Stimulated activated naive CD8-positive, alpha-beta T cell treated with anti-CD3 and anti-CD28 coated beads, Interleukin-15, amount 100 ng/mL, for 72 hours (primary cell): ENCODE results near the gene ENPP1.

ENCODE experiments used
- ATAC-seq: fragments of 150-1000 bp; cut with Tn5 transposase; 2 replicates; pipeline ENCODE4 v1.10.0; 2021; ENCODE audit warnings: mild to moderate bottlenecking, moderate library complexity
- DNase-seq, 2 donors: peaks; one replicate each; pipeline ENCODE4 v3.0.0; 2021 to 2022
- H3K27ac Mint-ChIP-seq, 2 donors: one replicate each; pipeline ENCODE4 v1.8.0; 2022; ENCODE audit warnings: mild to moderate bottlenecking in 2 of 2, mixed read lengths in 2 of 2, moderate library complexity in 2 of 2
- H3K27me3 Mint-ChIP-seq: one replicate; pipeline ENCODE4 v1.8.0; 2022; ENCODE audit warnings: mixed read lengths
- H3K4me1 Mint-ChIP-seq: one replicate; pipeline ENCODE4 v1.8.0; 2022; ENCODE audit warnings: mild to moderate bottlenecking, mixed read lengths
- H3K4me3 Mint-ChIP-seq, 2 donors: one replicate each; pipeline ENCODE4 v1.8.0; 2022; ENCODE audit warnings: mild to moderate bottlenecking in 2 of 2, mixed read lengths in 2 of 2, moderate library complexity in 1 of 2
- H3K9me3 Mint-ChIP-seq, 2 donors: one replicate each; pipeline ENCODE4 v1.8.0; 2022; ENCODE audit warnings: mixed read lengths in 2 of 2

ENPP1 gene

DNA sequence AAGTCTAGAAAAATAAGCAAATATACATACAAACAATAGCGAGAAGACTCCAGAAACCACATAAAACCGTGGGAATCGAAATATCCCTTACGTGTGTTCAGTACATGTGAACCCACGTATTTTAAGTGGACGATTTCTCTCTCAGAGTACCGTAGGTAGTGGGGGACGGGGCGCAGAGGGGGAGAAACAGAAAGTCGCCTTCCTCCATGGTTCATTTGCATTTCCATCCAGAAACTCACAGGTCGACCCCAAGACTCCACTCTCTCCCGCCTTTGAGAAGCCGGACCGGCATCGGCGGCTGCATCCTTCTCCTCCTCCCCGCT, 538 bp upstream of the ENPP1 start:
- DNase-seq: no peak
- H3K27ac Mint-ChIP-seq: peak overlapping the region; percentile 21 to 36
- H3K9me3 Mint-ChIP-seq: no peaks in the 10 kb centered on the region
- no peak for ATAC-seq
- peaks cover 56% of the 10 kb centered on the region for H3K27me3 Mint-ChIP-seq
- H3K4me3 Mint-ChIP-seq: peak overlapping the region; percentile 82 to 89
- peaks cover 9% of the 10 kb centered on the region for H3K4me1 Mint-ChIP-seq

- no peaks in the 10 kb centered on the region for H3K9me3 Mint-ChIP-seq
- peak overlapping the region; percentile 74 to 77 for H3K4me3 Mint-ChIP-seq
- H3K4me1 Mint-ChIP-seq: peaks cover 9% of the 10 kb centered on the region
- no peak overlapping the region for H3K27ac Mint-ChIP-seq
- ATAC-seq (no peak), DNase-seq (no peak)
- H3K27me3 Mint-ChIP-seq: peaks cover 67% of the 10 kb centered on the region
Measured at GRCh38 chr6:131808460-131809269, 845 bp downstream of the ENPP1 start.

DNA sequence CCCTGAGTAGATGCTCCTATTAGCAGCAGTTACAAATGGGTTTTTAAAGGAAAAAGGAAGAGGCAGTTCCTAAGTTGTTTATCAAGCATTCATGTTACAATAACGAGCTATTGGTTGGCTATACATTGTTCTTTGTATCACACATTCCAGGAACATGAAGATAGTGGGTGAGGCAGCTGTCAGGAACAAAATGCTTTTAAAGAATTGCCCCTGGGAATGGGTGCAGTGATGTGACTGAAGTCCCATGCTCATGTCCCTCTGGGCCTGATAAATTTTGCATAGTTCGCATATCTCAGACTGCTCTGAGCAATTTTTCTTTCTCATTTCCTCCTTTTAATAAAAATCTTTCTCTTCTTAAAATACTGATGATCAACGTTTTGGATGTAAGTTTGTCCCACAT, 3.7 kb downstream of the ENPP1 start:
- no peaks in the 10 kb centered on the region for H3K9me3 Mint-ChIP-seq
- H3K4me3 Mint-ChIP-seq: no peak overlapping the region
- no peak overlapping the region for H3K27ac Mint-ChIP-seq
- DNase-seq (no peak), ATAC-seq (no peak)
- H3K4me1 Mint-ChIP-seq: peaks cover 9% of the 10 kb centered on the region
- peaks cover 74% of the 10 kb centered on the region for H3K27me3 Mint-ChIP-seq

GRCh38 chr6:131813991-131814390, 6.2 kb downstream of the ENPP1 start:
- H3K9me3 Mint-ChIP-seq: no peaks in the 10 kb centered on the region
- H3K4me1 Mint-ChIP-seq: no peaks in the 10 kb centered on the region
- H3K27me3 Mint-ChIP-seq: peaks cover 57% of the 10 kb centered on the region
- ATAC-seq (no peak), DNase-seq (no peak)
- H3K27ac Mint-ChIP-seq: no peak overlapping the region
- no peak overlapping the region for H3K4me3 Mint-ChIP-seq

DNA sequence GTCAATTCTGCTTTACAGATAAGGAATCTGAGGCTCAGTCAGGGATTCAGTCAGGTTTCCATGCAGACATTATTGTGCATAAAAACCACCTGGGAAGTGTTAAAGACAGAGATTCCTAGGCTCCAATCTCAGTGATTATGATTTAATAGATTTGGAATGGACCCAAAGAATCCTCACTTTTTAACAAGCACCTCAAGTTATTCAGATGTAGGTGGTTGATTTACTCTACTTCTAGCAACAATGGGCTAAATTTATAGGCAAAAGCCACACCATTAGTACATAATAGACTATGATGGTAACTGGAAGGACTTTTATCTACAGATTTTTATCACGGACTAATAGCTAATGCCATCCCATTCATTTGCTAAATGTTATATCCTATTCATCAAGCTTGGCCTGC, 9.0 kb downstream of the ENPP1 start:
- peaks cover 48% of the 10 kb centered on the region for H3K27me3 Mint-ChIP-seq
- no peaks in the 10 kb centered on the region for H3K9me3 Mint-ChIP-seq
- no peak overlapping the region for H3K27ac Mint-ChIP-seq
- H3K4me3 Mint-ChIP-seq: no peak overlapping the region
- no peak for DNase-seq
- no peaks in the 10 kb centered on the region for H3K4me1 Mint-ChIP-seq
- ATAC-seq: no peak

DNA sequence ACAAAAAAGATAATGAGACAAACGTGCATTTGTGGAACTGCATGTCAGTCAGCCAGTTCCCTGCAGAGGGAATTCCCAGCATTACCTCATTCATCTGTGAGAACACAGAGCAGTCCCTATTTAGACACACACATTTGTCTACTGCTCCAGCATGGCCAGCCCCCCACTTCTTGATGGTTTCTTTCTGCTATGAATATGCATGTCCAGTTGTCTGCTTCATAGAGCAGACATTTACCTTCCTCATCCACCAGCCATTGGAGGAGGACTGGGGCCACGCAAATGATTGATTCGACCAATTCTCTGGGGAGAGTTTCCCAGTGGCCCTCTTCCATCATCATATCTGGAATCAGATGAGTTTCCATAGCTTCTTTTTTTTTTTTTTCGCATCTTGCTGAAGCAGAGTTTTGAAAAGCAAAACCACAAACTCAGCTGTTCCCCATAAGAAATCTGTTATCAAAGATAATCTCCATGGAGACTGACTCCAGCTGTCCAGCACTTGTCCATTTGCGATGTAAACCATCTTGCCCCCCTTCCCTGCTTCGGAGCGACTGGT, 11.8 kb downstream of the ENPP1 start:
- H3K27ac Mint-ChIP-seq: no peak overlapping the region
- no peaks in the 10 kb centered on the region for H3K9me3 Mint-ChIP-seq
- DNase-seq (no peak), ATAC-seq (no peak)
- peaks cover 36% of the 10 kb centered on the region for H3K27me3 Mint-ChIP-seq
- H3K4me1 Mint-ChIP-seq: no peaks in the 10 kb centered on the region
- H3K4me3 Mint-ChIP-seq: no peak overlapping the region

GRCh38 chr6:131821010-131821807, 13.4 kb downstream of the ENPP1 start:
- Mint-ChIP-seq H3K27me3 (peaks cover 29% of the 10 kb centered on the region), H3K4me1 (no peaks in the 10 kb centered on the region), H3K9me3 (no peaks in the 10 kb centered on the region), H3K27ac (no peak overlapping the region), H3K4me3 (no peak overlapping the region)
- DNase-seq (no peak), ATAC-seq (no peak)

GRCh38 chr6:131822119-131822518, 14.3 kb downstream of the ENPP1 start:
- H3K27ac Mint-ChIP-seq: no peak overlapping the region
- ATAC-seq: no peak
- H3K4me3 Mint-ChIP-seq: no peak overlapping the region

GRCh38 chr6:131823276-131823902, 15.6 kb downstream of the ENPP1 start:
- ATAC-seq: no peak
- peaks cover 45% of the 10 kb centered on the region for H3K27me3 Mint-ChIP-seq
- H3K4me1 Mint-ChIP-seq: no peaks in the 10 kb centered on the region
- H3K9me3 Mint-ChIP-seq: no peaks in the 10 kb centered on the region
- no peak overlapping the region for H3K27ac Mint-ChIP-seq
- no peak for DNase-seq
- no peak overlapping the region for H3K4me3 Mint-ChIP-seq

More at GRCh38 chr6:131822119-131822518, 14.3 kb downstream of the ENPP1 start:
- Mint-ChIP-seq H3K4me1 (no peaks in the 10 kb centered on the region), H3K27me3 (peaks cover 36% of the 10 kb centered on the region), H3K9me3 (no peaks in the 10 kb centered on the region)
- no peak for DNase-seq

DNA sequence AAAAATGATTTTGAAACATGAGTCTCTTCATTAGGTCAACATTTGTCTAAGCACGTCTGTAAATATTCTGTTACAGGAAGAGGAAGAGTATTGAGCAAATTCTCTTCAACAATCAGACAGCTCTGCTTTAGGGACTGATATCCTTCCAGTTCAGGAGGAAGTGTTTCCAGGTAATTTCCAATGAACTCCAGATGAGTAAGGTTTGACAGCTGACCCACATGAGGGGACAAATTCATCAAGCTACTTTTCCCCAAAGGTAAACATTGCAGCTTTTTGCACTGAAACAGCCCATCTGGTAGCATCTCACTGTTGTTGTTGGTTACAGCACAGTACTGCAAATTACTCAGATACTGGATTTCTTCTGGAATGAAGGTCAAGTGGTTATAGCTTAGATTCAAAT, 18.1 kb downstream of the ENPP1 start:
- DNase-seq (no peak), ATAC-seq (no peak)
- H3K4me1 Mint-ChIP-seq: no peaks in the 10 kb centered on the region
- no peaks in the 10 kb centered on the region for H3K9me3 Mint-ChIP-seq
- H3K4me3 Mint-ChIP-seq: no peak overlapping the region
- peaks cover 39% of the 10 kb centered on the region for H3K27me3 Mint-ChIP-seq
- H3K27ac Mint-ChIP-seq: no peak overlapping the region

GRCh38 chr6:131828080-131828479, 20.3 kb downstream of the ENPP1 start:
- no peak for ATAC-seq
- no peaks in the 10 kb centered on the region for H3K9me3 Mint-ChIP-seq
- H3K4me3 Mint-ChIP-seq: no peak overlapping the region
- H3K4me1 Mint-ChIP-seq: no peaks in the 10 kb centered on the region
- no peak for DNase-seq
- peaks cover 42% of the 10 kb centered on the region for H3K27me3 Mint-ChIP-seq
- no peak overlapping the region for H3K27ac Mint-ChIP-seq

DNA sequence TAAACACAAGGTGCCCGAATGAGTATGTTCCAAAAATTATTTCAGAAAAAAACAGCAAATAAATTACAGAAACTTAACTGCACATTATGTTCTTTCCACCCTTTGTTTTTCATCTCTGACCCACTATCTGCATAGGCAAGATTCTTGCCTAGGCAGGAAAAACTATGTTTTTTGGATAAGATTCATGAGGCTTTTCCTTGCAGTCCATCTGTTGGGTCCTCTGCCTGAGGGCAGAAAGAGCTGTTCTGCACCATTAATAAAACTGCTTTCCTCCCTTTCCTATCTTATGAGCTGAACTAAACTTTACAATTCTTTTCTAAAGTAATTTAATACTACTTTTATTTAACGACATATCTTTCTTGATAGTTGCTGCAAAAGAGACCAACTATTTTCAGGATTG, 21.1 kb downstream of the ENPP1 start:
- Mint-ChIP-seq H3K9me3 (no peaks in the 10 kb centered on the region), H3K27me3 (peaks cover 36% of the 10 kb centered on the region), H3K4me3 (no peak overlapping the region), H3K4me1 (no peaks in the 10 kb centered on the region), H3K27ac (peak overlapping the region in 1 of 2 donors; percentile 80)
- ATAC-seq (no peak), DNase-seq (no peak)

DNA sequence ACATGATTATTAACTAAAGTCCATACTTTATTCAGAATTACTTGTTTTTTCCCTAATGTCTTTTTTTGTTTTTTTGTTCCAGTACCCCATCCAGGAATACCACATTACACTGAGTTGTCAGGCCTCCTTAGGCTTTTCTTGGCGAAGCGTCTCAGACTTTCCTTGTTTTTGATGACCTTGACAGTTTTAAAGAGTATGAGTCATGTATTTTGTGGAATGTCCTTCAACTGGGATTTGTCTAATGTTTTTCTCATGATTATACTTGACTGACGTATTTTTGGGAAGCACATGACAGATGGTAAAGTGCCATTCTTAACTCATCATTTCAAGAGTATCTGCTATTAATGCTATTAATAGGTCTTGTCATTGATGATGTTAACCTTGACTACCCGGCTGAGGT, 23.6 kb downstream of the ENPP1 start:
- Mint-ChIP-seq H3K4me1 (no peaks in the 10 kb centered on the region), H3K27ac (no peak overlapping the region), H3K27me3 (peaks cover 33% of the 10 kb centered on the region), H3K9me3 (no peaks in the 10 kb centered on the region), H3K4me3 (no peak overlapping the region)
- ATAC-seq (no peak), DNase-seq (no peak)

GRCh38 chr6:131831886-131832285, 24.1 kb downstream of the ENPP1 start:
- H3K9me3 Mint-ChIP-seq: no peaks in the 10 kb centered on the region
- DNase-seq (no peak), ATAC-seq (no peak)
- no peak overlapping the region for H3K27ac Mint-ChIP-seq
- no peaks in the 10 kb centered on the region for H3K4me1 Mint-ChIP-seq
- H3K27me3 Mint-ChIP-seq: peaks cover 33% of the 10 kb centered on the region
- no peak overlapping the region for H3K4me3 Mint-ChIP-seq

- Mint-ChIP-seq H3K9me3 (no peaks in the 10 kb centered on the region), H3K27me3 (peaks cover 35% of the 10 kb centered on the region), H3K4me3 (no peak overlapping the region), H3K27ac (no peak overlapping the region), H3K4me1 (no peaks in the 10 kb centered on the region)
- ATAC-seq (no peak), DNase-seq (no peak)
Measured at GRCh38 chr6:131832363-131832762, 24.5 kb downstream of the ENPP1 start.

DNA sequence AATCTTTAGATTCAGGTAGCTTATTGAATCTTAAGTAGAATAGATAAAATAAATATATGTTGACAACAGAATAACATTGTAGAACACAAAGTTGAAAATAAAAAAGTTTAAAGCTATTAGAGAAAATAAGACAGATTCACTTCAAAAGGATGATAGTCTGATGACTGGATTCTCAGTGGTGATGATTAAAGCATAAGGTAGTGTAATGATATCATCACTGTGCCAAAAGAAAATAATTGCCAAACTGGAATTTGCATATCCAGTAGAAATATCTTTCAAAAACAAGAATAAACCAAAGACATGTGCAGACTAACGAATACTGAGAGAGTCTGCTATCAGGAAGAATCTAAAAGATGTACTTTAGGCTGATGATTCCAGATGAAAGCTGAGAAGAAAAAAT, 30.2 kb downstream of the ENPP1 start:
- ATAC-seq (no peak), DNase-seq (no peak)
- no peak overlapping the region for H3K27ac Mint-ChIP-seq
- no peaks in the 10 kb centered on the region for H3K9me3 Mint-ChIP-seq
- H3K4me3 Mint-ChIP-seq: no peak overlapping the region
- peaks cover 25% of the 10 kb centered on the region for H3K27me3 Mint-ChIP-seq
- H3K4me1 Mint-ChIP-seq: no peaks in the 10 kb centered on the region
